ENCODE data around the gene CUL2. TPM values are rescaled to one million over a fixed set of nuclear protein-coding genes. Genes with fewer than 3 reads are reported as not detected.

Gene CUL2
- 10 to 100 TPM in 1 of 2 donors, 1 to 10 TPM in 1; 5.3 to 11.3 TPM for polyA plus RNA-seq

DNA sequence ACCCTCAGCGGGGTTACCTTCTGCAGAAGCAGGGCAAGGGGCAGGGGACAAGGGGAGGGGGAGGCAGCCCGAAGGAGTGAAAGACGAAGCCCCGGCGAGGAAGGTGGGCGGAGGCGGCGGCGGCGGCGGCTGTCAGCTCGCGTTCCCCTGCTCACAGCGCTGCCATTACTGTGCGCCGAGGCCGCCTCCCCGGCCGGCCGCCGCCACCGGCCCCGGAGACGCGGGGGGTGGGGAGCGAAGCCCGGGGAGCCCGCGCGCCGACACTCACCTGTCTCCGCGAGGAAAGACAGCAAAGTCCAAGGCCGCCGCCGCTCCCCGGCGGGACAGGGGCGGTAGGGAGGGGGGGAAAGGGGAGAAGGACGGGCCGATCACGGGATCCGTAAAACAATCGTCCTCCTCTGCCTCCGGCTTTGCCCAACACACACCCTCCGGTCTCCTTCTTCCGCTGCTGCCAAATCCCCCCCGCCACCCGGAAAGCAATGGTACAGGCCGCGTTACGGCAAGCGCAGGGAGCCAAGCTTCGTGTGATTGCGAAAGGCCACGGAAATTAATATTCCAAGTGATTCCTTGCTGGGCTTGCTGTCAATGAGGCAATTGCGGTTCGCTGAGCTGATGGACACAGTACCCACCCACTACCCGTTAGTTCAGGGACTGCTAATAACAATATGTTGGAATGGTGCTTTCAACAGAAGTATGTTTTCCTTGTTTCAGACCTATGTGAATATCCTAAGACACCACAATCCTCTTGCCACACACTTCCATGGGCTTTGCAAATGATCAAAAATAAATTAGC lies at the start of gene CUL2:
Gene CUL2 (minus strand): TSS at position 180 of the 793 bp plus-strand sequence. CDS start 19,024 bp downstream, outside the sequence.
- no peaks in the 10 kb centered on the region for H3K9me3 ChIP-seq (ENCODE audit: control insufficient read depth in 2 of 2, insufficient read depth in 1 of 2, low read depth in 1 of 2, low read length in 1 of 2)
- H3K36me3 ChIP-seq (ENCODE audit: control insufficient read depth in 2 of 2, insufficient read depth in 2 of 2, low read length in 1 of 2): no peaks in the 10 kb centered on the region
- 1% methylated on average over 59 of the region's 59 CpGs for WGBS, 2 donors
- H3K4me3 ChIP-seq (ENCODE audit: low read depth in 1 of 2, low read length in 2 of 2): peak within 1 kb of the TSS; percentile 77 to 86
- H3K27ac ChIP-seq (ENCODE audit: low read depth in 2 of 2, low read length in 1 of 2): peak within 1 kb of the TSS; percentile 97 to 99
- peaks cover 0 to 5% of the 10 kb centered on the region in 2 donors for H3K4me1 ChIP-seq (ENCODE audit: control insufficient read depth in 2 of 2, insufficient read depth in 2 of 2, low read length in 1 of 2)
- H3K27me3 ChIP-seq (ENCODE audit: control insufficient read depth in 1 of 2, insufficient read depth in 2 of 2, low read length in 2 of 2): no peaks in the 10 kb centered on the region

DNA sequence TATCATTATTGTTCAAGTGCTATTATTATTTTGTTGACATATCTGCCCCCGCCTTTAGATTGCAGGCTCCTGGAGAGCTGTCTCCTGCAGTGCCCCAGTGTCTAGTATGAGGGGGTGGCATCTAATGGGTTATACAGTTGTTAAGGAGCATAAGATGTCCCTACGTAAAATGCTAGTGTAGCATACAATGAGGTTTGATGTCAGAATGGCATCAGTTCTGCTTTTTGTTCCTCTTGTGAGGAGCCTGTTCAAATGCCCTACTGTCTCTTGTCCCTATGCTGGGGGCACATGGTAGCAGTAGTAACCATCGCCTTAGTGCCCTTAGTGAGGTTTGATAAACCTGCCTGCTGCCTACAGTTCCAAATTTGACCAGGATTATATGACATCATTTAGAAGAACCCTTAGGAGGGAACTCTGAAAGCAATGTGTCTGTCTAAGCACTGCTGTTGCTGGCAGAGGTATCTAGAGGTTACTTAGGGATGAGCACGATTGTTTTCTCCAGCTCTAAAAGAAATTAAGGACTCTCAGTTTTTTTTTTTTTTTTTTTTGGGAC lies 46.2 kb upstream of the CUL2 start:
- no peaks in the 10 kb centered on the region for H3K9me3 ChIP-seq (ENCODE audit: control insufficient read depth in 2 of 2, insufficient read depth in 1 of 2, low read depth in 1 of 2, low read length in 1 of 2)
- no peak overlapping the region for H3K4me3 ChIP-seq (ENCODE audit: low read depth in 1 of 2, low read length in 2 of 2)
- H3K4me1 ChIP-seq (ENCODE audit: control insufficient read depth in 2 of 2, insufficient read depth in 2 of 2, low read length in 1 of 2): no peaks in the 10 kb centered on the region
- H3K27ac ChIP-seq (ENCODE audit: low read depth in 2 of 2, low read length in 1 of 2): peak overlapping the region in 1 of 2 donors; percentile 21
- H3K36me3 ChIP-seq (ENCODE audit: control insufficient read depth in 2 of 2, insufficient read depth in 2 of 2, low read length in 1 of 2): no peaks in the 10 kb centered on the region
- no peaks in the 10 kb centered on the region for H3K27me3 ChIP-seq (ENCODE audit: control insufficient read depth in 1 of 2, insufficient read depth in 2 of 2, low read length in 2 of 2)
- WGBS, 2 donors: 83 to 88% methylated on average over 4 of the region's 4 CpGs

DNA sequence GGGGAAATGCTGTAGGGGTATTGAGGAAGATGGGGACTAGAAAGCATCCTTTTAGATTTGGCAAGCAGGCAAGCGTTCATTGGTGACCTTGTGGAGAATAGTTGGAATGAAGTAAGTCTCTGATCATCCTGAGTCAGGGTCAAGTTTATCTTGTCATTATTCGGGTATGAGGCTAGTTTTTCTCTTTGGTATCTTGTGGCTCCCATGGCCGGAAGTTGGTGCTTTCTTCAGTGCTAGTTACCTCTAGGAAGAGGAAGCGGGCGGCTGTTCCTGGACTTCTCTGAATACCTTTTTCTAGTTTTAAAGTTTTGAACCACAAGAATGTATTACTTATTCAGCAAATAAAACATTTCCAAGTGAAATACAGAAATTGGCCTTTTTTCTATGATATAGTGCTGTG lies 45.7 kb upstream of the CUL2 start:
- WGBS, 2 donors: 72 to 79% methylated on average over 5 of the region's 5 CpGs
- Histone ChIP-seq H3K4me3 (ENCODE audit: low read depth in 1 of 2, low read length in 2 of 2) (no peak overlapping the region), H3K27me3 (ENCODE audit: control insufficient read depth in 1 of 2, insufficient read depth in 2 of 2, low read length in 2 of 2) (no peaks in the 10 kb centered on the region), H3K9me3 (ENCODE audit: control insufficient read depth in 2 of 2, insufficient read depth in 1 of 2, low read depth in 1 of 2, low read length in 1 of 2) (no peaks in the 10 kb centered on the region), H3K36me3 (ENCODE audit: control insufficient read depth in 2 of 2, insufficient read depth in 2 of 2, low read length in 1 of 2) (no peaks in the 10 kb centered on the region), H3K27ac (ENCODE audit: low read depth in 2 of 2, low read length in 1 of 2) (no peak overlapping the region), H3K4me1 (ENCODE audit: control insufficient read depth in 2 of 2, insufficient read depth in 2 of 2, low read length in 1 of 2) (no peaks in the 10 kb centered on the region)

- Histone ChIP-seq H3K27me3 (ENCODE audit: control insufficient read depth in 1 of 2, insufficient read depth in 2 of 2, low read length in 2 of 2) (no peaks in the 10 kb centered on the region), H3K36me3 (ENCODE audit: control insufficient read depth in 2 of 2, insufficient read depth in 2 of 2, low read length in 1 of 2) (no peaks in the 10 kb centered on the region), H3K9me3 (ENCODE audit: control insufficient read depth in 2 of 2, insufficient read depth in 1 of 2, low read depth in 1 of 2, low read length in 1 of 2) (no peaks in the 10 kb centered on the region), H3K27ac (ENCODE audit: low read depth in 2 of 2, low read length in 1 of 2) (no peak overlapping the region), H3K4me3 (ENCODE audit: low read depth in 1 of 2, low read length in 2 of 2) (no peak overlapping the region), H3K4me1 (ENCODE audit: control insufficient read depth in 2 of 2, insufficient read depth in 2 of 2, low read length in 1 of 2) (no peaks in the 10 kb centered on the region)
- 76 to 93% methylated on average over 1 of the region's 1 CpG for WGBS, 2 donors
Observed at GRCh38 chr10:35133586-35133985, 43.4 kb upstream of the CUL2 start.

- WGBS, 2 donors: 90 to 92% methylated on average over 2 of the region's 2 CpGs
- peaks cover 0 to 2% of the 10 kb centered on the region in 2 donors for H3K4me1 ChIP-seq (ENCODE audit: control insufficient read depth in 2 of 2, insufficient read depth in 2 of 2, low read length in 1 of 2)
- H3K27ac ChIP-seq (ENCODE audit: low read depth in 2 of 2, low read length in 1 of 2): no peak overlapping the region
- no peak overlapping the region for H3K4me3 ChIP-seq (ENCODE audit: low read depth in 1 of 2, low read length in 2 of 2)
- H3K36me3 ChIP-seq (ENCODE audit: control insufficient read depth in 2 of 2, insufficient read depth in 2 of 2, low read length in 1 of 2): no peaks in the 10 kb centered on the region
- no peaks in the 10 kb centered on the region for H3K9me3 ChIP-seq (ENCODE audit: control insufficient read depth in 2 of 2, insufficient read depth in 1 of 2, low read depth in 1 of 2, low read length in 1 of 2)
- H3K27me3 ChIP-seq (ENCODE audit: control insufficient read depth in 1 of 2, insufficient read depth in 2 of 2, low read length in 2 of 2): no peaks in the 10 kb centered on the region
Observed at GRCh38 chr10:35132727-35133126, 42.6 kb upstream of the CUL2 start.

- Histone ChIP-seq H3K27me3 (ENCODE audit: control insufficient read depth in 1 of 2, insufficient read depth in 2 of 2, low read length in 2 of 2) (no peaks in the 10 kb centered on the region), H3K36me3 (ENCODE audit: control insufficient read depth in 2 of 2, insufficient read depth in 2 of 2, low read length in 1 of 2) (no peaks in the 10 kb centered on the region), H3K9me3 (ENCODE audit: control insufficient read depth in 2 of 2, insufficient read depth in 1 of 2, low read depth in 1 of 2, low read length in 1 of 2) (no peaks in the 10 kb centered on the region), H3K4me1 (ENCODE audit: control insufficient read depth in 2 of 2, insufficient read depth in 2 of 2, low read length in 1 of 2) (peaks cover 2% of the 10 kb centered on the region in 2 donors), H3K4me3 (ENCODE audit: low read depth in 1 of 2, low read length in 2 of 2) (no peak overlapping the region), H3K27ac (ENCODE audit: low read depth in 2 of 2, low read length in 1 of 2) (no peak overlapping the region)
- WGBS, 2 donors: 37 to 46% methylated on average over 4 of the region's 4 CpGs
Observed at GRCh38 chr10:35130663-35131062, 40.5 kb upstream of the CUL2 start.

GRCh38 chr10:35129185-35129674 lies 39.1 kb upstream of the CUL2 start:
- H3K4me3 ChIP-seq (ENCODE audit: low read depth in 1 of 2, low read length in 2 of 2): no peak overlapping the region
- WGBS, 2 donors: 94% methylated on average over 1 of the region's 1 CpG
- H3K36me3 ChIP-seq (ENCODE audit: control insufficient read depth in 2 of 2, insufficient read depth in 2 of 2, low read length in 1 of 2): no peaks in the 10 kb centered on the region
- no peak overlapping the region for H3K27ac ChIP-seq (ENCODE audit: low read depth in 2 of 2, low read length in 1 of 2)
- H3K27me3 ChIP-seq (ENCODE audit: control insufficient read depth in 1 of 2, insufficient read depth in 2 of 2, low read length in 2 of 2): no peaks in the 10 kb centered on the region
- H3K4me1 ChIP-seq (ENCODE audit: control insufficient read depth in 2 of 2, insufficient read depth in 2 of 2, low read length in 1 of 2): peaks cover 2% of the 10 kb centered on the region in 2 donors
- H3K9me3 ChIP-seq (ENCODE audit: control insufficient read depth in 2 of 2, insufficient read depth in 1 of 2, low read depth in 1 of 2, low read length in 1 of 2): no peaks in the 10 kb centered on the region

DNA sequence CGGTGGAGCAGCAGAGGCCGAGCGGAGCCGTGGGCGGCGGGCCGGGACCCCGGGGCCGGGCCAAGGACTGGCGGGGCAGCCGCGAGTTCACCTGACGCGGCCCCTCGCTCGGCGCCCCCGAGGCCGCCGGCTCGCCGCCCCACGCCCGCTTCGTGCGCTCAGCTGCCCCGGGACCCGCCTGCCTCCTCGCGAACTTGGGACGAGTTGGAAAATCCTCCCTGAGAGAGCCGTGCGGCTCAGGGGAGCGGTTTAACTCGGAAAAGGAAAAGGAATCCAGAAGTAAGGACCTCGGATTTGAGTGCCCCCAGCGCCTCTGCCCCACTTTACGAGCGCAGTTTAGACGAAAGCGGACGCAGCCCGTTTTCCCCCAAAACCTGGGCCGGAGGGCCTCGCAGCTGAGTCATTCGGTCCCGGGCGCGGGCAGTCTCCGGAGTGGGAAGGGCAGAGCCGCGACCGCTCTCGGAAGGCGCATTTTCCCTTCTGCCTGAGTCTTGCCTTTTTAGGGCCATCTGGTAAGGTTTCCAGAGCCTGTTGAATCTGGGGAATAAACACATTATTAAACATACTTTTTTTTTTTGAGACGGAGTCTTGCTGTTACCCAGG lies 37.2 kb upstream of the CUL2 start:
- Histone ChIP-seq H3K9me3 (ENCODE audit: control insufficient read depth in 2 of 2, insufficient read depth in 1 of 2, low read depth in 1 of 2, low read length in 1 of 2) (no peaks in the 10 kb centered on the region), H3K27me3 (ENCODE audit: control insufficient read depth in 1 of 2, insufficient read depth in 2 of 2, low read length in 2 of 2) (no peaks in the 10 kb centered on the region), H3K4me1 (ENCODE audit: control insufficient read depth in 2 of 2, insufficient read depth in 2 of 2, low read length in 1 of 2) (peaks cover 2% of the 10 kb centered on the region in 2 donors), H3K36me3 (ENCODE audit: control insufficient read depth in 2 of 2, insufficient read depth in 2 of 2, low read length in 1 of 2) (no peaks in the 10 kb centered on the region), H3K4me3 (ENCODE audit: low read depth in 1 of 2, low read length in 2 of 2) (peak overlapping the region; percentile 66 to 69), H3K27ac (ENCODE audit: low read depth in 2 of 2, low read length in 1 of 2) (peak overlapping the region; percentile 96 to 99)
- 0 to 1% methylated on average over 30 to 56 of the region's 56 CpGs for WGBS, 2 donors

DNA sequence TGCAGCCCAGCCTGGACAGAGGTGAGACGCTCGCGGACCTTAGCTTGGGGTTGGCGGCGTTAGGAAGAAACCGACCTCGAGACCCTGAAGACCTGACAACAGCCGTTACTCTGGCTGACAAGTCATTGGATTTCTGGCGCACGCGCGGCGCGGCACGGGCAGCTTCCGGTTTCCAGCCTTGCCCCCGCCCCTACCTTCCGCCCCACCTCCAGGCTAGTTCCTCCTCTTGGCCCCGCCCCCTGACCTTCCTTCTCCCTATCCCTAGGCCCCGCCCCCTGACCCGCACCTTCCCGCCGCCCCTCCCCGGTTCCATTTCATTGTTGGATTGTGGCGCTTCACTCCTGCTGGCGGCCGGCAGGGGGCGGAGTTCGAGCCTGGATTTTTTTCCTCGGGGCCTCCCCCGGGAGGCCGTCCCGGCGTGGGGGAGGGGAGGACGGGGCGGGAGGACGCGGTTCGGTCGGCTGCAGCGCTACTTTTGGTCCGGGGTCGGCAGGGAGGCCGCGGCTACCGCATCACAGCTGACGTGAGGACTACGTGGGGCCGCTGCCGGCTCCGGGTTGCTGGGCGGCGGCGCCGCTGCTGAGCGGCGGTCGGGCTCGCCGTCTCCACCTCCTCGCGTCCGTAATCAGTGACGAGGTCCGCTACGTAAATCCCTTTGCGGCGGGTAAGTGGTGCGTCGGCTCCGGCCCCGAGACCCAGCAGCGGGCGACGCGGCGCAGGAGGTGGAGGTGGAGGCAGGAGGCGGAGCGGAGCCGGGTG lies 36.6 kb upstream of the CUL2 start, which contains the start of gene CREM:
Gene CREM (plus strand): TSS at position 317 of the 759 bp plus-strand sequence. CDS start 10,990 bp downstream, outside the sequence.
- H3K36me3 ChIP-seq (ENCODE audit: control insufficient read depth in 2 of 2, insufficient read depth in 2 of 2, low read length in 1 of 2): no peaks in the 10 kb centered on the region
- 1% methylated on average over 74 to 80 of the region's 80 CpGs for WGBS, 2 donors
- H3K4me1 ChIP-seq (ENCODE audit: control insufficient read depth in 2 of 2, insufficient read depth in 2 of 2, low read length in 1 of 2): peaks cover 2% of the 10 kb centered on the region in 2 donors
- no peaks in the 10 kb centered on the region for H3K9me3 ChIP-seq (ENCODE audit: control insufficient read depth in 2 of 2, insufficient read depth in 1 of 2, low read depth in 1 of 2, low read length in 1 of 2)
- H3K27ac ChIP-seq (ENCODE audit: low read depth in 2 of 2, low read length in 1 of 2): peak within 1 kb of the TSS; percentile 96 to 99
- H3K27me3 ChIP-seq (ENCODE audit: control insufficient read depth in 1 of 2, insufficient read depth in 2 of 2, low read length in 2 of 2): no peaks in the 10 kb centered on the region
- peak within 1 kb of the TSS; percentile 66 to 69 for H3K4me3 ChIP-seq (ENCODE audit: low read depth in 1 of 2, low read length in 2 of 2)

All from esophagus (tissue), 2 donors.